Astrocyte of the hippocampus (primary cell): Measurements from ENCODE around the gene LMBR1.
A peak's percentile ranks its signal among the peaks of the same experiment; 100 is the strongest.
"Not testable (repeated sequence)": the region's sequence is repeated elsewhere in the genome, so short reads cannot be mapped to it uniquely, and the experiment has no call there.

Experiments used
- DNase-seq: peaks from one replicate; pipeline ENCODE4 v3.0.0; 2011; ENCODE audit warnings: low read depth, low spot score

LMBR1 gene

DNA sequence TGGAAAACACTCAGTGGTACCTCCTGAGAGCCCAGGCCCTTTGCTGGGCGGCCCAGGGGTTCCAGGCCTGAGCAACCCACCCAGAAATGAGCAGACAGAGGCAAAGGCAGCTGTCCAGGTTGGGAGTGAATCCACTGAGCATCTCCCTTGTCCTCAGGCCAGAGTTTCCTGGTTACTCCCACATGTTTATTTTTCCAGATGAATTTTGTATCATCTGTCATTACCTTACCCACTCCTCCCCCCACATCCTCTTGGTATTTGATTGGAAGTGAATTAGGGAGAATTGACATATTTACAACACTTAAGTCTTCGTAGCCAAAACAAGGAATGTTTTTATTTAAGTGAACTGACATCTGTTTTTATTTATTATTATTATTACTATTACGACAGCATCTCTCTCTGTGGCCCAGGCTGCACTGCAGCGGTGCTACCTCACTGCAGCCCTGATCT, 13.2 kb upstream of the LMBR1 start:
- no peak for DNase-seq

DNA sequence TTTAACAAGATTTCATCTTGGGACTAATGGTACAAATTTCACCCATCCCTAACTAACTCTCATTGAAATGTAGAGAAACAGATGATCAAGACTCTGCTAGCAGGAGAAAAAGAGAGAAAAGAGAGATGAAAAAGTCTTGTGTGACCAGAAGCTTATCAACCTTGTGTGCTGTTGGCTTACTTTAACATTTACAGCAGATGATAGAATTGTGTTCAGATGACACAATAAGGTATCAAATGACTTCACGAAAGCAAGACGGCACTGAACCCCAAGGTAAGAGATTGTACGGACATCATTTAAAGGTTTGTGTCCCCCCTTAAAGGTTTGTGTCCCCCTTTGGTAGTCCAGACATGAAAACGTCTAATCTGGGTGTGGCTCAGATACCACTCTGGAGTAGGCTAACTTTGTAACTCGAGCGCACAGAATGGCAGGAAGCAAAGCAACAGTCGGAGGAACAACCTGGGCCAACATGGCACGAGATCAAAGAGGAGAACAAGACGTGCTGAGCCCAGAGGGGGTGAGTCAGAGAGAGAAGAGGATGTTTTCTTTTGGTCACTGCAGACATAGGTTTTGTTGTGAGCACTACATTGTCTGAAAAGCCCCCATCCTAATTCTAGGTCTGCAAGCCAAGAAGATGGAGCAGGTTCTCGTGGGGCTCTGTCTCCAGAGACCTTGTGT, 10.4 kb upstream of the LMBR1 start:
- DNase-seq = peak; percentile 76

- not testable (repeated sequence) for DNase-seq
Measured at GRCh38 chr7:156900093-156900492, 7.1 kb upstream of the LMBR1 start.

- no peak for DNase-seq
Measured at GRCh38 chr7:156898938-156899337, 6.0 kb upstream of the LMBR1 start.

DNA sequence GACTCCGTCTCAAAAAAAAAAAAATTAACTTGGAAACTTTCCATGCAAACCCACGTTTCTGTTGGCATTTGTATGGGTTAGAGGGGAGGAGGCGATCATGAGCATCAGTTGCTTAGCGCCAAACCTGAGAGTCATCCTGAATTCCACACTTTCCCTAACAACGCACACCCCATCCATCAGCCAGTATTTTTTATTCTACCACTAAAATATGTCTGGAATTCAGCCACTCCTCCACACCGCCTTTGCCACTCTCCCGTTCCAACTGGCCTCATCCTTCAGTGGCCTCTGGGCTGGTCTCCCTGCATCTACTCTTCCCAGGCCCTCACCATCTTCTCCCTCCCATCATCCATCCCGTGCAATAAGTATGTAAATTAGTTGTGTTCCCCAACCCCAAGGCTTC, 4.7 kb upstream of the LMBR1 start:
- peak; percentile 72 for DNase-seq

- DNase-seq = no peak
Measured at GRCh38 chr7:156896388-156897022, 3.5 kb upstream of the LMBR1 start.

DNA sequence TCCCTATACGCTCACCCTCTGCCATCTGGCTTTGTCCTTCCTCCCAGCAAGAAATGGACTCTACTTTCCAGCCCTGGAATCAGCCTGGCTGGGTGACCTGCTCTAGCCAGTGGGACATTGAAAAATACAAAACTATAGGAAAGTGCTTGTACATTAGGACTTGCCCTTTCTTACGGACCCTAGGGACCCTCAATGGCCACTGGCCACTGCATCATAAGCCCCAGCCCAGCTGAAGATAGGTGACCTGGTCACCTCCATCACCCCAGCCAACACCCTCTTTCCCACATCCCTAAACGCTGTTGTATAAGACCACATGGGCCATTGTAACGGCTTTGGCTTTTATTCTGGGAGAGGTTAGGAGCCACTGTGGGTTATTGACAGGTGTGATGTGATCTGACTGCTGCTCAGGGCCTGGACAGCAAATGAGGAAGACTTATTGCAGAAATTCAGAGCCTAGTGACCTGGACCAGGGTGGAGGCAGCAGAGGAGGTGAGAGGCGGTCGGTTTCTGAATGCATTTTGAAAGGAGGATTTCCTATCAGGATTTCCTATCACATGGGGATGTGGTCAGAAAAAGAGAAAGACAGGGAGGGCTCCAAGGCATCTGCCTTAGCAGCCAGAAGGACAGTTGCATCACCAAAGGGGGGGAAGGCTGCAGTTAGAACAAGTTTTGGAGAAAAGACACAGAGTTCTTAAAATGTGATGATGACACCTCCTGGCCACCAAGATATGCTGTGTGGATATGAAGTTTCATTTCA, 2.2 kb upstream of the LMBR1 start:
- no peak for DNase-seq

DNA sequence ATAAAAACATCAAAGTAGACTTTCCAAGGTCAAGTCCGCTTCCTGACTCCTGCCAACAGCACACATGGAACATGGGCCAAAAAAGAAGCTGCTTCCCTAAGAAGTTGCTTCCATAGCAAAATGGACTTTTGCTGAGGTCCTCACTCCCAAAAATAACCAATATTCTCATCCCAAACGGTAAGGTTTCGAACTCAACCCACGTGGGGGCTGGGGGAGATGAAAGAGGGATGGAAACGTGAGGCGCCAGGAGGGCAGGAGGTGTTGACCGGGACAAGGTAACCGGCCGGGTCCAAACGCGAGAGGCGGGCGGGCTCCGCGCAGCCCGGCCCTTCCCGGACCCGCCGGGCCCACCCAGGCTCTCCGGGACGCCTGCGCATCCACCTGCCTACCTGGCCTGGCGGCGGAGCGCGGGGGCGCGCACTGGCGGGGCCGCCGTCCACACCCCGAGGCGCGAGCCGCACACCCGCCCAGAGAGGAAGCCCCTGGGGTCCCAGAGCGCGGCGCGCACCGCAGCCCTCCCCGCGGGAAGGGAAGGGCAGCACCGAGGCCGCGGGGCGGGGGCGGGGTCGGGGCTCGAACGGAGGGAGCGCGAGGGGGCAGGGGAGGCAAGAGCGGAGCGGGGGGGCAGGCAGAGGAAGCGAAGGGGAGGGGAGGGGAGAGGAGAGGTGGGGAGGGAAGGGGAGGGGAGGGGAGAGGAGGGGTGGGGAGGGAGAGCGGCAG, 742 bp downstream of the LMBR1 start:
- peak; percentile 43 for DNase-seq

GRCh38 chr7:156889746-156890145, 3.2 kb downstream of the LMBR1 start:
- no peak for DNase-seq

DNA sequence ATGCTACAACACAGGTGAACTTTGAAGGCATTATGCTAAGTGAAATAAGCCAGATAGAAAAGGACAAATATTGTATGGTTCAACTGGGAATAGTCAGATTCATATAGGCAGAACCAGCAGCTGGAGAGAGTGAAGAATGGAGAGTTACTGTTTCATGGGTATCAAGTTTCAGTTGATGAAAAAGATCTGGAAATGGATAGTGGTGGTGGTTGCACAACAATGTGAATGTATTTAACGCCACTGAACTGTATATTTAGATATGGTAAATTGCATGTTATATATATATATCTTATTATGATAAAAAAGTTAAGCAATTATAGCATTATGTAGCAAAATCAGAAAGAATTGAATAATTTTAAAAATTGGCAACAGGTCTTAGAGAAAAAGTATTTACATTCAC, 3.9 kb downstream of the LMBR1 start:
- DNase-seq = no peak

DNA sequence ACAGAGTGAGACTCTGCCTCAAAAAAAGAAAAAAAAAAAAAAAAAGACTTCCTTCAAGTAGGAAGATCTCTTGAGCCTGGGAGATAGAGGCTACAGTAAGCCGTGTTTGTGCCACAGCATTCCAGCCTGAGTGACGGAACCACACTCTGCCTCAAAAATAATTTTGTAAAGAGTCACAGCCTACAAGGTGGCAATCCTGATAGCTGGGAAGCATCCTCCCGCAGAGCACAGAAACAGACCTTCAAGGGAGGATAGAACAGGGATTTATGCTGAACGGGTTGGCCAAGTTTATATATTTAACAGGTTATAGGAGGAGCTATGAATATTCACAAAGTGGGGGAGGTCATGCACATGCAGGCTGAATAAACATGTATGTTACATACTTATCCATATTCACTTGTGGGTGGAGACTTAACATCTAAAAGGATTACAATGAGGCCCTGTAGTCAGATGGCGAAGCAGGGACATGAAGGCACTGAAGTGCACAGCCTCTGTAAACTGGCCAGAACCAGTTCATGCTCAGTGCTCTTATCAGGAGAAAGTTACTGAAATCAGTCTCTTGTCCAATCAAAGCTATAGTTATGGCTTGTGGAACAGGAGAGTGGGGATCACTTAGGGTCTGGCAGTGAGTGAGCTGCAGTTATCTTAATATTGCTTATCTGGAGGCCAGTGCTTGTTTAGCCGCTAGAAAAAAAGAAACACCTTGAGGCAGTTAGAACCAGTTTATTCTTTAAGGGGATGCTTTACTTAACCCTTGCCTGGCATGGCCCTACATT, 6.8 kb downstream of the LMBR1 start:
- no peak for DNase-seq

DNA sequence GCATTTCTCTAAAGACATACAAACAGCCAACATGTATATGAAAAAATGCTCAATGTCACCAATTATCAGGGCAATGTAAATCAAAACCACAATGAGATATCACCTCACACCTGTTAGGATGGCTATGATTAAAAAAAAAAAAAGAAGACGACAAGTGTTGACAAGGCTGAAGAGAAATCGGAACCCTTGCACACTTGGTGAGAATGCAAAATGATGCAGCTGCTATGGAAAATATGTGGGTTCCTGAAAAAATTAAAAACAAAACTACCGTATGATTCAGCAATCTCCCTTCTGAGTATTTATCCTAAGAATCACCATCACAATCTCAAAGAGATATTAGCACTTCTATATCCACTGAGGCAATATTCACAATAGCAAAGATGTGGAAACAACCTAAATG, 11.3 kb downstream of the LMBR1 start:
- DNase-seq = no peak

GRCh38 chr7:156875766-156876165, 17.2 kb downstream of the LMBR1 start:
- DNase-seq = no peak

- DNase-seq = not testable (repeated sequence)
Measured at GRCh38 chr7:156868363-156868762, 24.6 kb downstream of the LMBR1 start.

GRCh38 chr7:156865493-156865892, 27.5 kb downstream of the LMBR1 start:
- no peak for DNase-seq

DNA sequence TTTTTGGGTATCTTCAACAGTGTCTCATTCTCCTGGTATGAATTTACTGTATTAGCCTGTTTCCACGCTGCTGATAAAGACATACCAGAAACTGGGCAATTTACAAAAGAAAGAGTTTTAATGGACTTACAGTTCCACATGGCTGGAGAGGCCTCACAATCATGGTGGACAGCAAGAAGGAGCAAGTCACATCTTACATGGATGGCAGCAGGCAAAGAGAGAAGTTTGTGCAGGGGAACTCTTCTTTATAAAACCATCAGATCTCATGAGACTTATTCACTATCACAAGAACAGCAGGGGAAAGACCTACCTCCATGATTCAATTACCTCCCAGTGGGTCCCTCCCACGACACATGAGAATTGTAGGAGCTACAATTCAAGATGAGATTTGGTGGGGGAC, 31.0 kb downstream of the LMBR1 start:
- not testable (repeated sequence) for DNase-seq

DNA sequence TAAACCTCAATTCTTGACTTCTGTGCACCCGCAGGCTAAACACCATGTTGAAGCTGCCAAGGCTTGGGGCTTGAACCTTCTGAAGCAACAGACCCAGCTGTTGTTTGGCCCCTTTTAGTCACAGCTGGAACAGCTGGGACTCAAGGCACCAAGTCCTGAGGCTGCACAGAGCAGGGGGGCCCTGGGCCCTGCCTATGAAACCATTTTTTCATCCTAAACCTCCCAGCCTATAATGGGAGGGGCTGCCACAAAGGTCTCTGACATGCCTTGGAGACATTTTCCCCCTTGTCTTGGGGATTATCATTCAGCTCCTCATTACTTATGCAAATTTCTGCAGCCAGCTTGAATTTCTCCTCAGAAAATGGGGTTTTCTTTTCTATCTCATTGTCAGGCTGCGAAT, 31.8 kb downstream of the LMBR1 start:
- DNase-seq = no peak

GRCh38 chr7:156860099-156860498, 32.9 kb downstream of the LMBR1 start:
- not testable (repeated sequence) for DNase-seq

- no peak for DNase-seq
Measured at GRCh38 chr7:156858523-156858922, 34.5 kb downstream of the LMBR1 start.

GRCh38 chr7:156857757-156858156, 35.2 kb downstream of the LMBR1 start:
- no peak for DNase-seq

- no peak for DNase-seq
Measured at GRCh38 chr7:156854654-156855053, 38.3 kb downstream of the LMBR1 start.
